Cardiac muscle cell (in vitro differentiated cells and primary cell): Measurements from ENCODE around the gene TPRG1. TPM values are rescaled to one million over a fixed set of nuclear protein-coding genes. Genes with fewer than 3 reads are reported as not detected.

ENCODE experiments used
- DNase-seq, 2 donors: peaks; one replicate each; pipeline versions ENCODE4 v3.0.0 to v3.0.0-alpha.2; 2010 to 2017; ENCODE audit warnings: low read depth in 1 of 2, low spot score in 1 of 2
- H3K27ac ChIP-seq: fragments of 200-600 bp; sonication (generic); 2 replicates; pipeline ENCODE4 v1.5.1; 2016
- H3K27me3 ChIP-seq: fragments of 200-600 bp; sonication (generic); 2 replicates; pipeline ENCODE4 v1.6.0; 2016; ENCODE audit warnings: control low read depth
- H3K36me3 ChIP-seq: fragments of 200-600 bp; sonication (generic); 2 replicates; pipeline ENCODE4 v1.5.1; 2016; ENCODE audit warnings: control low read depth
- H3K4me1 ChIP-seq: fragments of 200-600 bp; sonication (generic); 2 replicates; pipeline ENCODE4 v1.8.1; 2017; ENCODE audit warnings: low read depth, mild to moderate bottlenecking, mixed run types
- H3K4me3 ChIP-seq: fragments of 200-600 bp; sonication (generic); 2 replicates; pipeline ENCODE4 v1.5.1; 2016; ENCODE audit warnings: mild to moderate bottlenecking
- H3K9me3 ChIP-seq: fragments of 200-600 bp; sonication (generic); 2 replicates; pipeline ENCODE4 v1.5.1; 2017; ENCODE audit warnings: low read depth, mild to moderate bottlenecking, control low read depth
- polyA plus RNA-seq: library from polyadenylated mRNA; unstranded; fragments of >200 nt; fragmentation: Nextera tagmentation; extraction: Ambion mirVana; gene quantifications from 2 replicates; pipeline ENCODE4 v1.2.1, GENCODE V29; 2016
- total RNA-seq: library from RNA; depleted of rRNA; stranded (reverse); fragments of >200 nt; gene quantifications from 2 replicates; pipeline ENCODE4 v1.2.3, GENCODE V29; 2016
- TF ChIP-seq, protein P1 (sequence below): IDR thresholded peaks from 2 replicates; pipeline ENCODE4 v1.5.1; 2012; ENCODE audit warnings: low read depth, mild to moderate bottlenecking, low read length

Gene TPRG1
- total and polyA plus RNA-seq, 2 experiments from 2014 or later = 0.09 to 0.48 TPM

- Histone ChIP-seq H3K9me3 (no peaks in the 10 kb centered on the region), H3K27me3 (no peaks in the 10 kb centered on the region), H3K4me3 (no peak overlapping the region), H3K4me1 (no peaks in the 10 kb centered on the region), H3K27ac (no peak overlapping the region), H3K36me3 (no peaks in the 10 kb centered on the region)
- DNase-seq = no peak
- TF ChIP-seq, protein P1, sequence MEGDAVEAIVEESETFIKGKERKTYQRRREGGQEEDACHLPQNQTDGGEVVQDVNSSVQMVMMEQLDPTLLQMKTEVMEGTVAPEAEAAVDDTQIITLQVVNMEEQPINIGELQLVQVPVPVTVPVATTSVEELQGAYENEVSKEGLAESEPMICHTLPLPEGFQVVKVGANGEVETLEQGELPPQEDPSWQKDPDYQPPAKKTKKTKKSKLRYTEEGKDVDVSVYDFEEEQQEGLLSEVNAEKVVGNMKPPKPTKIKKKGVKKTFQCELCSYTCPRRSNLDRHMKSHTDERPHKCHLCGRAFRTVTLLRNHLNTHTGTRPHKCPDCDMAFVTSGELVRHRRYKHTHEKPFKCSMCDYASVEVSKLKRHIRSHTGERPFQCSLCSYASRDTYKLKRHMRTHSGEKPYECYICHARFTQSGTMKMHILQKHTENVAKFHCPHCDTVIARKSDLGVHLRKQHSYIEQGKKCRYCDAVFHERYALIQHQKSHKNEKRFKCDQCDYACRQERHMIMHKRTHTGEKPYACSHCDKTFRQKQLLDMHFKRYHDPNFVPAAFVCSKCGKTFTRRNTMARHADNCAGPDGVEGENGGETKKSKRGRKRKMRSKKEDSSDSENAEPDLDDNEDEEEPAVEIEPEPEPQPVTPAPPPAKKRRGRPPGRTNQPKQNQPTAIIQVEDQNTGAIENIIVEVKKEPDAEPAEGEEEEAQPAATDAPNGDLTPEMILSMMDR = no peak
These were observed 21.0 kb downstream of the TPRG1 start for GRCh38 chr3:189192725-189193124.

- no peaks in the 10 kb centered on the region for H3K36me3 ChIP-seq
- H3K9me3 ChIP-seq = no peaks in the 10 kb centered on the region
- no peaks in the 10 kb centered on the region for H3K4me1 ChIP-seq
- peak in 1 of 2 donors; percentile 29 for DNase-seq
- H3K4me3 ChIP-seq = no peak overlapping the region
- TF ChIP-seq, protein P1 = peak; percentile 26
- H3K27ac ChIP-seq = no peak overlapping the region
- no peaks in the 10 kb centered on the region for H3K27me3 ChIP-seq
These were observed 23.5 kb downstream of the TPRG1 start for GRCh38 chr3:189195302-189195701.

DNA sequence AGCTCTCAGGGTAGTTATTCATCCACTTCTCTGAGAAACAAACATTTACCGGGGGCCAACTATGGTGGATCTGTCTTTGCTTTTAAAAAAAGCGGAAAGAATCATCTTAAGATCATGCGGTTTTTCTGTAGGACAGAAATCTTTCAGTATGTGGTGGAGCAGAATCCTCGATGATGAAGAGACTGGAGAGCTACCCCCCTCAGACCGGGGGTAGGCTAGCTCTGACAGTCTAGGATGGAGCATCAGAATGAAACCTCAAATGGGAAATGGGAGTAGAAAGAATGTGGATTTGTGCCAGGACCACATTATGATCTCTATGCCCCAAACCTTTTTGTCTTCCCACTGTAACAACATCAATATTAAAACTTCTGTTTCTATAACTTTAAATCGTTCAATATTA, 30.3 kb downstream of the TPRG1 start:
- H3K36me3 ChIP-seq = no peaks in the 10 kb centered on the region
- TF ChIP-seq, protein P1 = no peak
- H3K9me3 ChIP-seq = no peaks in the 10 kb centered on the region
- H3K4me3 ChIP-seq = no peak overlapping the region
- H3K4me1 ChIP-seq = no peaks in the 10 kb centered on the region
- peak in 1 of 2 donors; percentile 38 for DNase-seq
- no peaks in the 10 kb centered on the region for H3K27me3 ChIP-seq
- no peak overlapping the region for H3K27ac ChIP-seq

DNA sequence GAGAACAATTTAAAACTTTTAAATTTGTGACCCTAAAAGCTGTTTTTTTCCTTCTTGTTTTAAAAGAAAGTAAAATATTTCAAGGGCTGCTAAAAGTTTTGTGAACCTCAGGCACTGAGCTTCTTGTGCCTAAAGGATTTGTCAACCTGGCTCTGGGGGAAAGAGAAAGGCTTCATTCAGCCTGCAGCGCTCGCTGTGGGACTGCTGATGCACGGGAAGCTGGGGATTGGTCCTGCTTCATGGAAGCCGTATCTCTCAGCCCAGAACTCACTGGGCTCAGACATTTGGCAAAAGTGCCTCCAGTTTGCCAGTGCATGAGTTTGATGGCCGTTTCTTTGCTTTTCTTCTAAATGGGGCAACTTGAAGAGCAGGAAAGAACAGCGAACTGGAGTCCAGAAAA, 30.8 kb downstream of the TPRG1 start:
- no peak for DNase-seq
- Histone ChIP-seq H3K27me3 (no peaks in the 10 kb centered on the region), H3K27ac (no peak overlapping the region), H3K4me3 (no peak overlapping the region), H3K4me1 (no peaks in the 10 kb centered on the region), H3K36me3 (no peaks in the 10 kb centered on the region), H3K9me3 (no peaks in the 10 kb centered on the region)
- TF ChIP-seq, protein P1 = no peak

- Histone ChIP-seq H3K4me1 (no peaks in the 10 kb centered on the region), H3K36me3 (no peaks in the 10 kb centered on the region), H3K27me3 (no peaks in the 10 kb centered on the region), H3K9me3 (no peaks in the 10 kb centered on the region), H3K4me3 (no peak overlapping the region), H3K27ac (no peak overlapping the region)
- TF ChIP-seq, protein P1 = no peak
- no peak for DNase-seq
These were observed 32.5 kb downstream of the TPRG1 start for GRCh38 chr3:189204167-189204866.
